IMR-90 (cell line): ENCODE data around the gene RSBN1L. TPM values are rescaled to one million over a fixed set of nuclear protein-coding genes. Genes with fewer than 3 reads are reported as not detected.

Experiments
- ATAC-seq: fragments of 200-7000 bp; cut with Tn5 transposase; 2 replicates; pipeline ENCODE4 v1.9.1; 2020; ENCODE audit warnings: low read depth, mild to moderate bottlenecking, moderate library complexity
- BruUV-seq: library from RNA; stranded (reverse); fragments of 400-500 nt; replicated peaks from 2 replicates; lab custom pipeline; 2021; lab: Mats Ljungman, UMichigan
- CTCF ChIA-PET: fragments of 300-600 bp; formaldehyde crosslinking; extraction: SDS; loops from one replicate; lab custom pipeline; 2021; ENCODE audit warnings: antibody characterized with exemption; lab: Yijun Ruan, JAX
- POLR2A ChIA-PET: fragments of 300-600 bp; sonication (Branson Sonifier 250); formaldehyde crosslinking; loops from one replicate; lab custom pipeline; 2022; ENCODE audit warnings: antibody characterized with exemption; ENCODE audit not compliant: unreplicated experiment; lab: Charles Lee
- DNase-seq: peaks from one replicate; pipeline ENCODE4 v3.0.0; 2013
- H2AFZ ChIP-seq: replicated peaks from 2 replicates; pipeline ENCODE3; 2013; ENCODE audit warnings: low read length, mild to moderate bottlenecking; ENCODE audit not compliant: poor library complexity
- H2AK5ac ChIP-seq: 2 replicates; pipeline ENCODE4 v1.6.1; 2013; ENCODE audit warnings: low read depth, low read length, inconsistent platforms
- H2AK9ac ChIP-seq: replicated peaks from 2 replicates; pipeline ENCODE3; 2013; ENCODE audit warnings: mild to moderate bottlenecking, low read depth, low read length, moderate library complexity; ENCODE audit not compliant: poor library complexity
- H2BK120ac ChIP-seq: 2 replicates; pipeline ENCODE4 v1.6.1; 2013; ENCODE audit warnings: low read depth, low read length, inconsistent platforms
- H2BK15ac ChIP-seq: 3 replicates; pipeline ENCODE4 v1.6.1; 2013; ENCODE audit warnings: low read depth, low read length, inconsistent platforms
- H2BK20ac ChIP-seq: 2 replicates; pipeline ENCODE4 v1.6.1; 2013; ENCODE audit warnings: low read depth, mild to moderate bottlenecking, inconsistent platforms, low read length, moderate library complexity
- H2BK5ac ChIP-seq: 2 replicates; pipeline ENCODE4 v1.6.1; 2013; ENCODE audit warnings: mild to moderate bottlenecking, low read depth, low read length, inconsistent platforms; ENCODE audit not compliant: poor library complexity, severe bottlenecking
- H3K14ac ChIP-seq: replicated peaks from 2 replicates; pipeline ENCODE4 v1.6.1; 2013; ENCODE audit warnings: low read depth, low read length, inconsistent platforms
- H3K18ac ChIP-seq: 2 replicates; pipeline ENCODE4 v1.6.1; 2013; ENCODE audit warnings: low read depth, low read length, control low read depth
- H3K23ac ChIP-seq: 2 replicates; pipeline ENCODE4 v1.6.1; 2013; ENCODE audit warnings: low read depth, low read length, inconsistent platforms
- H3K27ac ChIP-seq: 2 replicates; pipeline ENCODE4 v1.5.1; 2013; ENCODE audit warnings: mild to moderate bottlenecking, control low read depth, low read length; ENCODE audit not compliant: insufficient read depth
- H3K27me3 ChIP-seq: 2 replicates; pipeline ENCODE4 v1.6.1; 2013; ENCODE audit warnings: low read length; ENCODE audit not compliant: control insufficient read depth, insufficient read depth
- H3K36me3 ChIP-seq: 2 replicates; pipeline ENCODE4 v1.6.1; 2013; ENCODE audit warnings: low read length, mixed read lengths; ENCODE audit not compliant: control insufficient read depth, insufficient read depth
- H3K4ac ChIP-seq: 2 replicates; pipeline ENCODE4 v1.6.1; 2013; ENCODE audit warnings: low read depth, low read length, inconsistent platforms
- H3K4me1 ChIP-seq: 2 replicates; pipeline ENCODE4 v1.6.1; 2013; ENCODE audit warnings: low read length, mixed read lengths; ENCODE audit not compliant: control insufficient read depth, insufficient read depth
- H3K4me2 ChIP-seq: 2 replicates; pipeline ENCODE4 v1.6.1; 2013; ENCODE audit warnings: low read depth, mild to moderate bottlenecking, control low read depth, low read length, moderate library complexity
- H3K4me3 ChIP-seq: 2 replicates; pipeline ENCODE4 v1.5.1; 2013; ENCODE audit warnings: low read depth, mild to moderate bottlenecking, control low read depth, low read length, moderate library complexity; ENCODE audit not compliant: insufficient read depth
- H3K56ac ChIP-seq: 2 replicates; pipeline ENCODE4 v1.6.1; 2013; ENCODE audit warnings: low read length, inconsistent platforms; ENCODE audit not compliant: insufficient read depth; ENCODE audit errors: extremely low read depth
- H3K79me1 ChIP-seq, 2 experiments: 2 replicates each; pipeline ENCODE4 v1.6.1; 2013; ENCODE audit warnings: low read length in 2 of 2, inconsistent platforms in 1 of 2, low read depth in 1 of 2
- H3K9ac ChIP-seq: 2 replicates; pipeline ENCODE4 v1.6.1; 2013; ENCODE audit warnings: low read depth, low read length, control low read depth
- H3K9me1 ChIP-seq: 2 replicates; pipeline ENCODE4 v1.6.1; 2013; ENCODE audit warnings: low read length, inconsistent platforms; ENCODE audit not compliant: insufficient read depth
- H3K9me3 ChIP-seq: 2 replicates; pipeline ENCODE4 v1.6.1; 2013; ENCODE audit warnings: low read length; ENCODE audit not compliant: control insufficient read depth, insufficient read depth
- H4K20me1 ChIP-seq: 2 replicates; pipeline ENCODE4 v1.6.1; 2013; ENCODE audit warnings: low read length, inconsistent platforms; ENCODE audit not compliant: insufficient read depth
- H4K5ac ChIP-seq: 2 replicates; pipeline ENCODE4 v1.6.1; 2013; ENCODE audit warnings: mild to moderate bottlenecking, low read depth, low read length, control low read depth
- H4K8ac ChIP-seq, 2 experiments: 2 replicates each; pipeline ENCODE4 v1.6.1; 2013; ENCODE audit warnings: low read depth in 2 of 2, low read length in 2 of 2, control low read depth in 1 of 2, inconsistent platforms in 1 of 2
- H4K91ac ChIP-seq: 2 replicates; pipeline ENCODE4 v1.6.1; 2013; ENCODE audit warnings: low read depth, low read length, inconsistent platforms; ENCODE audit not compliant: insufficient read depth
- BHLHE40 ChIP-seq: fragments of 150-350 bp; IDR thresholded peaks from 2 replicates; pipeline ENCODE4 v1.6.1; 2016; ENCODE audit warnings: mild to moderate bottlenecking, low read depth, low read length
- CEBPB ChIP-seq: IDR thresholded peaks from 2 replicates; pipeline ENCODE4 v1.6.1; 2012; ENCODE audit warnings: low read depth, low read length, improper control_type of control experiment
- CHD1 ChIP-seq: IDR thresholded peaks from 2 replicates; pipeline ENCODE4 v1.6.1; 2012; ENCODE audit warnings: low read depth, low read length, improper control_type of control experiment
- FOS ChIP-seq: fragments of 150-350 bp; IDR thresholded peaks from 2 replicates; pipeline ENCODE4 v1.6.1; 2016; ENCODE audit warnings: low read depth, low read length
- MAFK ChIP-seq: IDR thresholded peaks from 2 replicates; pipeline ENCODE4 v1.6.1; 2012; ENCODE audit warnings: low read depth, low read length, improper control_type of control experiment
- MAZ ChIP-seq: IDR thresholded peaks from 2 replicates; pipeline ENCODE4 v1.6.1; 2012; ENCODE audit warnings: low read depth, mild to moderate bottlenecking, low read length, improper control_type of control experiment, moderate library complexity, borderline replicate concordance
- MXI1 ChIP-seq: IDR thresholded peaks from 2 replicates; pipeline ENCODE4 v1.6.1; 2012; ENCODE audit warnings: low read depth, mild to moderate bottlenecking, low read length, moderate library complexity, borderline replicate concordance
- NFE2L2 ChIP-seq: fragments of 150-350 bp; IDR thresholded peaks from 2 replicates; pipeline ENCODE4 v1.6.1; 2016; ENCODE audit warnings: low read depth, mild to moderate bottlenecking, low read length
- POLR2A ChIP-seq: IDR thresholded peaks from 2 replicates; pipeline ENCODE4 v1.6.1; 2012; ENCODE audit warnings: mild to moderate bottlenecking, low read depth, low read length
- RAD21 ChIP-seq: IDR thresholded peaks from 2 replicates; pipeline ENCODE4 v1.6.1; 2012; ENCODE audit warnings: low read length, improper control_type of control experiment
- RFX5 ChIP-seq: IDR thresholded peaks from 2 replicates; pipeline ENCODE4 v1.8.0; 2012; ENCODE audit warnings: low read depth, mild to moderate bottlenecking, low read length, moderate library complexity
- SMC3 ChIP-seq: fragments of 150-350 bp; IDR thresholded peaks from 2 replicates; pipeline ENCODE4 v1.6.1; 2016; ENCODE audit warnings: low read depth, mild to moderate bottlenecking, antibody characterized with exemption, low read length, moderate library complexity
- dilution Hi-C: fragments of 300-500 bp; cut with HindIII; formaldehyde crosslinking; loops from one replicate; pipeline ENCODE4 v1.14.3; 2018; ENCODE audit warnings: low sequenced_read_pairs; ENCODE audit not compliant: unreplicated experiment
- in situ Hi-C: fragments of 300-500 bp; cut with MboI; formaldehyde crosslinking; loops from 3 replicates; pipeline ENCODE4 v1.14.3; 2019; ENCODE audit warnings: low sequenced_read_pairs, inconsistent platforms, mixed read lengths
- intact Hi-C: fragments of 100-400 bp; cut with micrococcal nuclease; formaldehyde crosslinking; loops from 2 replicates; pipeline ENCODE4 v1.10.0; 2022
- polyA plus RNA-seq, 3 experiments: library from polyadenylated mRNA; depleted of rRNA; stranded (reverse); fragments of >200 nt; gene quantifications; 2 replicates each; pipeline ENCODE4 v1.2.3, GENCODE V29; 2012; ENCODE audit warnings: low replicate concordance in 1 of 3
- total RNA-seq: library from RNA; depleted of rRNA; stranded (reverse); fragments of >200 nt; gene quantifications from 2 replicates; pipeline ENCODE4 v1.2.3, GENCODE V29; 2012
- TF ChIP-seq, protein P1 (sequence below): fragments of 150-350 bp; IDR thresholded peaks from 2 replicates; pipeline ENCODE4 v1.6.1; 2016; ENCODE audit warnings: low read depth, mild to moderate bottlenecking, low read length, moderate library complexity, borderline replicate concordance
- TF ChIP-seq, protein P2 (sequence below): fragments of 150-350 bp; IDR thresholded peaks from 2 replicates; pipeline ENCODE4 v1.6.1; 2017; ENCODE audit warnings: mild to moderate bottlenecking, antibody characterized with exemption, low read length, low read depth
- TF ChIP-seq, protein P3 (sequence below): conservative IDR thresholded peaks from 2 replicates; pipeline ENCODE4 v1.5.1; 2012; ENCODE audit warnings: mild to moderate bottlenecking, low read depth, low read length, improper control_type of control experiment

RSBN1L gene
- total and polyA plus RNA-seq, 2 of the 4 experiments (the other 2 are of a cell fraction): 7.8 to 14.7 TPM

DNA sequence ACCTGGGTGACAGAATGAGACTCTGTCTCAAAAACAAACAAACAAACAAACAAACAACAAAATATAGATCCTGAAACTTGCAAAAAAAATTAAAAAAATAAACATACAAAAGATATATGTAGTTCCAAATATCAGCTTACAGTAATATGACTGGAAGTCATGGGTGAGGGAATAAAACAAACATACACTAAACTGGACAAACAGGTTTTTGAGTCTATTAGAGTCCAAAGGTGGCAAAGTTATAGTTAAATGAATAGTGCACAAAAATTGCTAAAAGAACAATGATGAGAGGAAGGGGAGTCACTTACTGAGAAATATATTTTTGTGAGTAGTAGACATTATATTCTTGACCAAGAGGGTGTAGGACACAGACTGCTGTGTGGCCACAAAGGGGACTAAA, 16.7 kb upstream of the RSBN1L start:
- H4K91ac ChIP-seq: no peak overlapping the region
- DNase-seq (no peak), ATAC-seq (no peak)
- H3K9me1 ChIP-seq: peaks cover 11% of the 10 kb centered on the region; the same call in 1 of the 2 replicates
- H3K79me1 ChIP-seq: peaks cover 6 to 27% of the 10 kb centered on the region in 2 experiments
- H2AK9ac ChIP-seq: no peak overlapping the region
- no peak overlapping the region for H2AK5ac ChIP-seq
- no peak overlapping the region for H3K56ac ChIP-seq
- dilution Hi-C loops (no loop called here), intact Hi-C loops (no loop called here), in situ Hi-C loops (no loop called here)
- no peak overlapping the region for H2BK5ac ChIP-seq
- no peaks in the 10 kb centered on the region for H4K20me1 ChIP-seq
- H3K9ac ChIP-seq: no peak overlapping the region
- TF ChIP-seq MAZ: no peak
- TF ChIP-seq RAD21: no peak
- TF ChIP-seq NFE2L2: no peak
- no peak for TF ChIP-seq SMC3
- TF ChIP-seq MAFK: no peak
- TF ChIP-seq, protein P1, sequence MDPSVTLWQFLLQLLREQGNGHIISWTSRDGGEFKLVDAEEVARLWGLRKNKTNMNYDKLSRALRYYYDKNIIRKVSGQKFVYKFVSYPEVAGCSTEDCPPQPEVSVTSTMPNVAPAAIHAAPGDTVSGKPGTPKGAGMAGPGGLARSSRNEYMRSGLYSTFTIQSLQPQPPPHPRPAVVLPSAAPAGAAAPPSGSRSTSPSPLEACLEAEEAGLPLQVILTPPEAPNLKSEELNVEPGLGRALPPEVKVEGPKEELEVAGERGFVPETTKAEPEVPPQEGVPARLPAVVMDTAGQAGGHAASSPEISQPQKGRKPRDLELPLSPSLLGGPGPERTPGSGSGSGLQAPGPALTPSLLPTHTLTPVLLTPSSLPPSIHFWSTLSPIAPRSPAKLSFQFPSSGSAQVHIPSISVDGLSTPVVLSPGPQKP: no peak
- TF ChIP-seq, protein P2, sequence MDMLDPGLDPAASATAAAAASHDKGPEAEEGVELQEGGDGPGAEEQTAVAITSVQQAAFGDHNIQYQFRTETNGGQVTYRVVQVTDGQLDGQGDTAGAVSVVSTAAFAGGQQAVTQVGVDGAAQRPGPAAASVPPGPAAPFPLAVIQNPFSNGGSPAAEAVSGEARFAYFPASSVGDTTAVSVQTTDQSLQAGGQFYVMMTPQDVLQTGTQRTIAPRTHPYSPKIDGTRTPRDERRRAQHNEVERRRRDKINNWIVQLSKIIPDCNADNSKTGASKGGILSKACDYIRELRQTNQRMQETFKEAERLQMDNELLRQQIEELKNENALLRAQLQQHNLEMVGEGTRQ: no peak
- TF ChIP-seq MXI1: no peak
- no peak for TF ChIP-seq FOS
- TF ChIP-seq RFX5: no peak
- TF ChIP-seq, protein P3, sequence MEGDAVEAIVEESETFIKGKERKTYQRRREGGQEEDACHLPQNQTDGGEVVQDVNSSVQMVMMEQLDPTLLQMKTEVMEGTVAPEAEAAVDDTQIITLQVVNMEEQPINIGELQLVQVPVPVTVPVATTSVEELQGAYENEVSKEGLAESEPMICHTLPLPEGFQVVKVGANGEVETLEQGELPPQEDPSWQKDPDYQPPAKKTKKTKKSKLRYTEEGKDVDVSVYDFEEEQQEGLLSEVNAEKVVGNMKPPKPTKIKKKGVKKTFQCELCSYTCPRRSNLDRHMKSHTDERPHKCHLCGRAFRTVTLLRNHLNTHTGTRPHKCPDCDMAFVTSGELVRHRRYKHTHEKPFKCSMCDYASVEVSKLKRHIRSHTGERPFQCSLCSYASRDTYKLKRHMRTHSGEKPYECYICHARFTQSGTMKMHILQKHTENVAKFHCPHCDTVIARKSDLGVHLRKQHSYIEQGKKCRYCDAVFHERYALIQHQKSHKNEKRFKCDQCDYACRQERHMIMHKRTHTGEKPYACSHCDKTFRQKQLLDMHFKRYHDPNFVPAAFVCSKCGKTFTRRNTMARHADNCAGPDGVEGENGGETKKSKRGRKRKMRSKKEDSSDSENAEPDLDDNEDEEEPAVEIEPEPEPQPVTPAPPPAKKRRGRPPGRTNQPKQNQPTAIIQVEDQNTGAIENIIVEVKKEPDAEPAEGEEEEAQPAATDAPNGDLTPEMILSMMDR: no peak
- no peak for TF ChIP-seq BHLHE40
- no peak for TF ChIP-seq CHD1
- TF ChIP-seq CEBPB: no peak
- TF ChIP-seq POLR2A: no peak
- CTCF ChIA-PET: no interaction called here
- H3K9me3 ChIP-seq: no peaks in the 10 kb centered on the region
- H3K27me3 ChIP-seq: no peaks in the 10 kb centered on the region
- H2BK15ac ChIP-seq: no peak overlapping the region
- H3K4me1 ChIP-seq: peaks cover 8% of the 10 kb centered on the region
- POLR2A ChIA-PET: no interaction called here
- H3K4ac ChIP-seq: no peak overlapping the region
- no peak overlapping the region for H3K14ac ChIP-seq
- no peak overlapping the region for H2BK120ac ChIP-seq
- no peak overlapping the region for H2BK20ac ChIP-seq
- no peak overlapping the region for H2AFZ ChIP-seq
- no TSS peak for BruUV-seq
- H3K36me3 ChIP-seq: peaks cover 11% of the 10 kb centered on the region
- H3K4me2 ChIP-seq: no peak overlapping the region
- no peak overlapping the region for H3K23ac ChIP-seq
- no peak overlapping the region for H3K4me3 ChIP-seq
- no peak overlapping the region for H3K27ac ChIP-seq
- no peak overlapping the region for H4K5ac ChIP-seq
- no peak overlapping the region for H4K8ac ChIP-seq
- no peak overlapping the region for H3K18ac ChIP-seq
